ENCODE data around the gene SPOCK1. TPM values are rescaled to one million over a fixed set of nuclear protein-coding genes. Genes with fewer than 3 reads are reported as not detected.
A peak's percentile ranks its signal among the peaks of the same experiment; 100 is the strongest.

Gene SPOCK1
- total and polyA plus RNA-seq, 3 donors from 2014 or later, result 63.8 to 111 (median 101) TPM

GRCh38 chr5:137481596-137481995 lies 17.5 kb downstream of the SPOCK1 start:
- H3K9me3 ChIP-seq, result no peaks in the 10 kb centered on the region
- H3K4me1 ChIP-seq, result no peaks in the 10 kb centered on the region
- no peak for DNase-seq
- no peak overlapping the region for H3K4me3 ChIP-seq
- H3K27ac ChIP-seq, result no peak overlapping the region
- WGBS, 2 donors, result 66 to 78% methylated on average over 4 of the region's 4 CpGs
- no peaks in the 10 kb centered on the region for H3K27me3 ChIP-seq
- intact Hi-C loops (cut with DNase I; ENCODE audit: low total_unique reads), result no loop called here
- TF ChIP-seq CTCF (IDR thresholded peaks at IDR 0.05), result no peak
- no peak for TF ChIP-seq POLR2A (IDR thresholded peaks at IDR 0.05)
- no peaks in the 10 kb centered on the region for H3K36me3 ChIP-seq (ENCODE audit: low read depth, missing control alignments)

GRCh38 chr5:137478043-137478442 lies 21.1 kb downstream of the SPOCK1 start:
- Histone ChIP-seq H3K36me3 (ENCODE audit: low read depth, missing control alignments) (no peaks in the 10 kb centered on the region), H3K4me1 (no peaks in the 10 kb centered on the region), H3K9me3 (no peaks in the 10 kb centered on the region), H3K27me3 (no peaks in the 10 kb centered on the region), H3K27ac (no peak overlapping the region), H3K4me3 (no peak overlapping the region)
- TF ChIP-seq POLR2A (IDR thresholded peaks at IDR 0.05) (no peak), CTCF (IDR thresholded peaks at IDR 0.05) (no peak)
- WGBS, 2 donors, result 64 to 82% methylated on average over 3 of the region's 3 CpGs
- no peak for DNase-seq
- intact Hi-C loops (cut with DNase I; ENCODE audit: low total_unique reads), result no loop called here

GRCh38 chr5:137470921-137471220 lies 28.3 kb downstream of the SPOCK1 start:
- Histone ChIP-seq H3K27me3 (no peaks in the 10 kb centered on the region), H3K4me1 (peaks cover 3% of the 10 kb centered on the region), H3K36me3 (ENCODE audit: low read depth, missing control alignments) (no peaks in the 10 kb centered on the region), H3K4me3 (no peak overlapping the region), H3K9me3 (no peaks in the 10 kb centered on the region), H3K27ac (peak overlapping the region in 1 of 2 donors; percentile 3)
- WGBS, 2 donors, result 84 to 93% methylated on average over 4 of the region's 4 CpGs
- DNase-seq, result no peak
- intact Hi-C loops (cut with DNase I; ENCODE audit: low total_unique reads), result no loop called here
- TF ChIP-seq CTCF (IDR thresholded peaks at IDR 0.05) (no peak), POLR2A (IDR thresholded peaks at IDR 0.05) (no peak)

GRCh38 chr5:137470111-137470920 lies 28.8 kb downstream of the SPOCK1 start:
- peak; percentile 50 for DNase-seq
- WGBS, 2 donors, result 68 to 70% methylated on average over 5 of the region's 5 CpGs
- no peaks in the 10 kb centered on the region for H3K9me3 ChIP-seq
- intact Hi-C loops (cut with DNase I; ENCODE audit: low total_unique reads), result no loop called here
- H3K4me1 ChIP-seq, result peaks cover 3% of the 10 kb centered on the region
- peak overlapping the region; percentile 3 to 14 for H3K27ac ChIP-seq
- no peaks in the 10 kb centered on the region for H3K36me3 ChIP-seq (ENCODE audit: low read depth, missing control alignments)
- no peaks in the 10 kb centered on the region for H3K27me3 ChIP-seq
- H3K4me3 ChIP-seq, result no peak overlapping the region
- no peak for TF ChIP-seq CTCF (IDR thresholded peaks at IDR 0.05)
- no peak for TF ChIP-seq POLR2A (IDR thresholded peaks at IDR 0.05)

GRCh38 chr5:137466889-137467288 lies 32.2 kb downstream of the SPOCK1 start:
- H3K27ac ChIP-seq, result no peak overlapping the region
- no peaks in the 10 kb centered on the region for H3K9me3 ChIP-seq
- TF ChIP-seq POLR2A (IDR thresholded peaks at IDR 0.05) (no peak), CTCF (IDR thresholded peaks at IDR 0.05) (no peak)
- intact Hi-C loops (cut with DNase I; ENCODE audit: low total_unique reads), result no loop called here
- no peak overlapping the region for H3K4me3 ChIP-seq
- H3K4me1 ChIP-seq, result peaks cover 3% of the 10 kb centered on the region
- no peaks in the 10 kb centered on the region for H3K36me3 ChIP-seq (ENCODE audit: low read depth, missing control alignments)
- 35 to 53% methylated on average over 2 to 3 of the region's 3 CpGs for WGBS, 2 donors
- peak; percentile 48 for DNase-seq
- no peaks in the 10 kb centered on the region for H3K27me3 ChIP-seq
